ENCODE results near the gene SYT9. TPM values are rescaled to one million over a fixed set of nuclear protein-coding genes. Genes with fewer than 3 reads are reported as not detected.

SYT9 gene
- total and polyA plus RNA-seq, 2 donors (not counting 1 experiment from before 2014, with no cell fraction given): not detected

- ATAC-seq (ENCODE audit: low read depth) (no peak), DNase-seq (no peak)
- no peak overlapping the region for H3K9ac ChIP-seq (ENCODE audit: low read length)
- no peak for TF ChIP-seq CTCF (IDR thresholded peaks at IDR 0.05)
- TF ChIP-seq EZH2 (IDR thresholded peaks at IDR 0.05; ENCODE audit: borderline replicate concordance, insufficient read depth, low read depth, low read length, poor library complexity, severe bottlenecking): no peak
- no peaks in the 10 kb centered on the region for H3K79me2 ChIP-seq (ENCODE audit: control insufficient read depth, insufficient read depth, low read length)
- no peak overlapping the region for H2AFZ ChIP-seq (ENCODE audit: insufficient read depth, low read depth, low read length, poor library complexity, severe bottlenecking)
- WGBS (ENCODE audit: insufficient coverage): no CpG with 5 or more reads among the region's 3 CpGs
- no peaks in the 10 kb centered on the region for H4K20me1 ChIP-seq (ENCODE audit: control insufficient read depth, insufficient read depth, low read length, poor library complexity, severe bottlenecking)
- intact Hi-C loops (cut with micrococcal nuclease): no loop called here
- no peaks in the 10 kb centered on the region for H3K9me3 ChIP-seq (ENCODE audit: control extremely low read depth in 1 of 3, control insufficient read depth in 2 of 3, insufficient read depth in 1 of 3, low read length in 2 of 3)
- no peaks in the 10 kb centered on the region for H3K9me3 Mint-ChIP-seq (ENCODE audit: insufficient read depth)
- no peaks in the 10 kb centered on the region for H3K4me1 ChIP-seq (ENCODE audit: control insufficient read depth in 2 of 2, insufficient read depth in 2 of 2, low read length in 2 of 2)
- ChIA-PET POLR2A (no interaction called here), CTCF (interaction anchor here (1.0 kb wide), 1 partner anchor 267 kb away, joined by 3 read pairs; no protein-coding TSS in a partner anchor)
- H3K27me3 Mint-ChIP-seq: no peaks in the 10 kb centered on the region
- peaks cover 3% of the 10 kb centered on the region for H3K4me1 Mint-ChIP-seq
- H3K4me2 ChIP-seq (replicated peaks; ENCODE audit: low read depth, low read length, poor library complexity, severe bottlenecking): no peak overlapping the region
- H3K27ac ChIP-seq (ENCODE audit: low read length in 2 of 2): no peak overlapping the region
- H3K4me3 ChIP-seq (ENCODE audit: control extremely low read depth in 1 of 5, extremely low read depth in 1 of 5, insufficient read depth in 1 of 5, low read depth in 2 of 5, low read length in 4 of 5): no peak overlapping the region
- no peak overlapping the region for H3K27ac Mint-ChIP-seq
- no peaks in the 10 kb centered on the region for H3K27me3 ChIP-seq (replicated peaks in 1 of 4; ENCODE audit: control extremely low read depth in 1 of 4, control insufficient read depth in 3 of 4, insufficient read depth in 4 of 4, low read length in 3 of 4)
- no peak overlapping the region for H3K4me3 Mint-ChIP-seq
- H3K36me3 ChIP-seq (replicated peaks in 1 of 2; ENCODE audit: control extremely low read depth in 1 of 2, control insufficient read depth in 1 of 2, extremely low read depth in 1 of 2, insufficient read depth in 2 of 2, low read length in 1 of 2): no peaks in the 10 kb centered on the region
Measured at GRCh38 chr11:7427733-7428132, 176.0 kb downstream of the SYT9 start.

GRCh38 chr11:7428196-7428595 is 176.5 kb downstream of the SYT9 start:
- no peak for TF ChIP-seq CTCF (IDR thresholded peaks at IDR 0.05)
- intact Hi-C loops (cut with micrococcal nuclease): no loop called here
- DNase-seq (no peak), ATAC-seq (ENCODE audit: low read depth) (no peak)
- Histone ChIP-seq H3K27ac (ENCODE audit: low read length in 2 of 2) (no peak overlapping the region), H3K9me3 (ENCODE audit: control extremely low read depth in 1 of 3, control insufficient read depth in 2 of 3, insufficient read depth in 1 of 3, low read length in 2 of 3) (no peaks in the 10 kb centered on the region), H2AFZ (ENCODE audit: insufficient read depth, low read depth, low read length, poor library complexity, severe bottlenecking) (no peak overlapping the region), H3K27me3 (replicated peaks in 1 of 4; ENCODE audit: control extremely low read depth in 1 of 4, control insufficient read depth in 3 of 4, insufficient read depth in 4 of 4, low read length in 3 of 4) (no peaks in the 10 kb centered on the region), H3K36me3 (replicated peaks in 1 of 2; ENCODE audit: control extremely low read depth in 1 of 2, control insufficient read depth in 1 of 2, extremely low read depth in 1 of 2, insufficient read depth in 2 of 2, low read length in 1 of 2) (no peaks in the 10 kb centered on the region), H4K20me1 (ENCODE audit: control insufficient read depth, insufficient read depth, low read length, poor library complexity, severe bottlenecking) (no peaks in the 10 kb centered on the region), H3K9ac (ENCODE audit: low read length) (no peak overlapping the region), H3K4me3 (ENCODE audit: control extremely low read depth in 1 of 5, extremely low read depth in 1 of 5, insufficient read depth in 1 of 5, low read depth in 2 of 5, low read length in 4 of 5) (no peak overlapping the region), H3K4me1 (ENCODE audit: control insufficient read depth in 2 of 2, insufficient read depth in 2 of 2, low read length in 2 of 2) (no peaks in the 10 kb centered on the region), H3K79me2 (ENCODE audit: control insufficient read depth, insufficient read depth, low read length) (no peaks in the 10 kb centered on the region), H3K4me2 (replicated peaks; ENCODE audit: low read depth, low read length, poor library complexity, severe bottlenecking) (no peak overlapping the region)
- WGBS (ENCODE audit: insufficient coverage): 80% methylated on average over 1 of the region's 2 CpGs
- no peaks in the 10 kb centered on the region for H3K27me3 Mint-ChIP-seq
- ChIA-PET CTCF (interaction anchor here (1.0 to 2.2 kb wide), 2 partner anchors 11 to 266 kb away, joined by 3 to 7 read pairs; no protein-coding TSS in a partner anchor), POLR2A (no interaction called here)
- peaks cover under 1% of the 10 kb centered on the region for H3K4me1 Mint-ChIP-seq
- H3K9me3 Mint-ChIP-seq (ENCODE audit: insufficient read depth): no peaks in the 10 kb centered on the region
- H3K27ac Mint-ChIP-seq: no peak overlapping the region
- H3K4me3 Mint-ChIP-seq: no peak overlapping the region

Measured in B cell (primary cell).